Prostate gland (tissue), 2 donors: ENCODE measurements around the gene GOLPH3L. TPM values are rescaled to one million over a fixed set of nuclear protein-coding genes. Genes with fewer than 3 reads are reported as not detected.
"Not testable (repeated sequence)": the region's sequence is repeated elsewhere in the genome, so short reads cannot be mapped to it uniquely, and the experiment has no call there.

Experiments
- DNase-seq: peaks from one replicate; pipeline ENCODE4 v3.0.0-alpha.2; 2019; ENCODE audit warnings: low spot score
- H3K27ac ChIP-seq, 2 donors: fragments of 200-600 bp; sonication (generic); 2 replicates each; pipeline ENCODE4 v1.5.1; 2017 to 2019
- H3K27me3 ChIP-seq: fragments of 200-600 bp; sonication (generic); replicated peaks from 2 replicates; pipeline ENCODE4 v1.5.1; 2019; ENCODE audit not compliant: insufficient read depth
- H3K36me3 ChIP-seq, 2 donors: fragments of 200-600 bp; sonication (generic); 1 replicate in 1 of 2; 2 replicates in 1 of 2; pipeline versions ENCODE4 v1.5.1 to v1.8.1; 2017 to 2019
- H3K4me1 ChIP-seq: fragments of 200-600 bp; sonication (generic); replicated peaks from 2 replicates; pipeline ENCODE4 v1.5.1; 2019
- H3K4me3 ChIP-seq, 2 donors: fragments of 200-600 bp; sonication (generic); 2 replicates each; pipeline ENCODE4 v1.5.1; 2017 to 2019
- H3K9me3 ChIP-seq: fragments of 200-600 bp; sonication (generic); 2 replicates; pipeline ENCODE4 v1.5.1; 2017
- POLR2A ChIP-seq: fragments of 450-650 bp; IDR thresholded peaks from one replicate; pipeline ENCODE4 v1.6.1; 2016; ENCODE audit warnings: antibody characterized with exemption, mild to moderate bottlenecking
- POLR2AphosphoS5 ChIP-seq: sonication (generic); formaldehyde crosslinking; IDR thresholded peaks from one replicate; pipeline ENCODE4 v1.6.1; 2017; ENCODE audit warnings: antibody characterized with exemption
- WGBS: methylation state at CpG from one replicate; pipeline ENCODE4 v1.1.5; 2018; 5-methylcytosine and 5-hydroxymethylcytosine counted together
- intact Hi-C: fragments of 100-400 bp; cut with DNase I; formaldehyde crosslinking; loops from one replicate; pipeline ENCODE4 v1.14.2; 2022
- total RNA-seq, 2 donors: library from RNA; depleted of rRNA; stranded (reverse); fragments of >200 nt; gene quantifications; one replicate each; pipeline ENCODE4 v1.1.0, GENCODE V29; 2016
- TF ChIP-seq, protein P1 (sequence below), 4 experiments: fragments of 200-600 bp in 2 of 4; fragments of 450-650 bp in 2 of 4; sonication (generic) in 2 of 4; IDR thresholded peaks; 1 replicate in 3 of 4; 2 replicates in 1 of 4; pipeline ENCODE4 v1.5.1; 2016 to 2019; ENCODE audit warnings: antibody characterized with exemption in 4 of 4, mild to moderate bottlenecking in 2 of 4, moderate library complexity in 2 of 4

GOLPH3L gene
- total RNA-seq, 2 donors from 2014 or later, result 25.0 to 39.8 TPM

DNA sequence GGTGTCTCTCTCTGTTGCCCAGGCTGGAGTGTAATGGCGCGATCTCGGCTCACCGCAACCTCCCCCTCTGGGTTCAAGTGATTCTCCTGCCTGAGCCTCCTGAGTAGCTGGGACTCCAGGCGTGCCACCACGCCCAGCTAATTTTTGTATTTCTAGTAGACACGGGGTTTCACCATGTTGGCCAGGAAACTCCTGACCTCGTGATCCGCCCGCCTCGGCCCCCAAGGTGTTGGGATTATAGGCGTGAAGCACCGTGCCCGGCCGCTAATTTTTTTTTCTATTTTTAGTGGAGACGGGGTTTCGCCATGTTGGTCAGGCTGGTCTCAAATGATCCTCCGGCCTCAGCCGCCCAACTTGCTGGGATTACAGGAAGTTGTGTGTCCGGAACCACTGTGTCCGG lies 23.1 kb upstream of the GOLPH3L start:
- 97% methylated on average over 21 of the region's 21 CpGs for WGBS
- no peak for DNase-seq
- no peaks in the 10 kb centered on the region for H3K4me1 ChIP-seq
- H3K4me3 ChIP-seq, result no peak overlapping the region
- intact Hi-C loops, result no loop called here
- no peaks in the 10 kb centered on the region for H3K36me3 ChIP-seq
- no peak for TF ChIP-seq POLR2A
- TF ChIP-seq, protein P1, sequence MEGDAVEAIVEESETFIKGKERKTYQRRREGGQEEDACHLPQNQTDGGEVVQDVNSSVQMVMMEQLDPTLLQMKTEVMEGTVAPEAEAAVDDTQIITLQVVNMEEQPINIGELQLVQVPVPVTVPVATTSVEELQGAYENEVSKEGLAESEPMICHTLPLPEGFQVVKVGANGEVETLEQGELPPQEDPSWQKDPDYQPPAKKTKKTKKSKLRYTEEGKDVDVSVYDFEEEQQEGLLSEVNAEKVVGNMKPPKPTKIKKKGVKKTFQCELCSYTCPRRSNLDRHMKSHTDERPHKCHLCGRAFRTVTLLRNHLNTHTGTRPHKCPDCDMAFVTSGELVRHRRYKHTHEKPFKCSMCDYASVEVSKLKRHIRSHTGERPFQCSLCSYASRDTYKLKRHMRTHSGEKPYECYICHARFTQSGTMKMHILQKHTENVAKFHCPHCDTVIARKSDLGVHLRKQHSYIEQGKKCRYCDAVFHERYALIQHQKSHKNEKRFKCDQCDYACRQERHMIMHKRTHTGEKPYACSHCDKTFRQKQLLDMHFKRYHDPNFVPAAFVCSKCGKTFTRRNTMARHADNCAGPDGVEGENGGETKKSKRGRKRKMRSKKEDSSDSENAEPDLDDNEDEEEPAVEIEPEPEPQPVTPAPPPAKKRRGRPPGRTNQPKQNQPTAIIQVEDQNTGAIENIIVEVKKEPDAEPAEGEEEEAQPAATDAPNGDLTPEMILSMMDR (IDR thresholded peaks at IDR 0.05), result no peak
- TF ChIP-seq POLR2AphosphoS5, result no peak
- no peak overlapping the region for H3K27ac ChIP-seq
- H3K27me3 ChIP-seq, result no peaks in the 10 kb centered on the region
- no peaks in the 10 kb centered on the region for H3K9me3 ChIP-seq

GRCh38 chr1:150718225-150718891 lies 21.4 kb upstream of the GOLPH3L start:
- H3K36me3 ChIP-seq, result no peaks in the 10 kb centered on the region
- intact Hi-C loops, result no loop called here
- no peaks in the 10 kb centered on the region for H3K4me1 ChIP-seq
- no peak overlapping the region for H3K27ac ChIP-seq
- TF ChIP-seq, protein P1 (IDR thresholded peaks at IDR 0.05), result no peak
- no peak for TF ChIP-seq POLR2AphosphoS5
- no peak for TF ChIP-seq POLR2A
- H3K9me3 ChIP-seq, result no peaks in the 10 kb centered on the region
- no peak for DNase-seq
- WGBS, result 81% methylated on average over 11 of the region's 11 CpGs
- no peaks in the 10 kb centered on the region for H3K27me3 ChIP-seq
- no peak overlapping the region for H3K4me3 ChIP-seq

GRCh38 chr1:150709031-150709430 lies 12.1 kb upstream of the GOLPH3L start:
- WGBS, result 48% methylated on average over 1 of the region's 1 CpG
- H3K9me3 ChIP-seq, intact Hi-C loops, H3K4me3 ChIP-seq, DNase-seq, H3K36me3 ChIP-seq, H3K27ac ChIP-seq, H3K4me1 ChIP-seq, H3K27me3 ChIP-seq: not testable (repeated sequence)

GRCh38 chr1:150708595-150708994 lies 11.6 kb upstream of the GOLPH3L start:
- intact Hi-C loops, result no loop called here
- H3K27me3 ChIP-seq, result no peaks in the 10 kb centered on the region
- H3K9me3 ChIP-seq, result no peaks in the 10 kb centered on the region
- no peak for DNase-seq
- H3K4me1 ChIP-seq, result no peaks in the 10 kb centered on the region
- no peak overlapping the region for H3K27ac ChIP-seq
- no peak overlapping the region for H3K4me3 ChIP-seq
- no peak for TF ChIP-seq POLR2AphosphoS5
- TF ChIP-seq POLR2A, result no peak
- TF ChIP-seq, protein P1 (IDR thresholded peaks at IDR 0.05), result no peak
- no peaks in the 10 kb centered on the region for H3K36me3 ChIP-seq
- 94% methylated on average over 2 of the region's 2 CpGs for WGBS

- Histone ChIP-seq H3K4me3 (no peak overlapping the region), H3K27me3 (no peaks in the 10 kb centered on the region), H3K9me3 (no peaks in the 10 kb centered on the region), H3K4me1 (no peaks in the 10 kb centered on the region), H3K36me3 (no peaks in the 10 kb centered on the region), H3K27ac (no peak overlapping the region)
- DNase-seq, result no peak
- WGBS, result 84% methylated on average over 1 of the region's 1 CpG
- TF ChIP-seq POLR2AphosphoS5, result no peak
- no peak for TF ChIP-seq POLR2A
- TF ChIP-seq, protein P1 (IDR thresholded peaks at IDR 0.05), result no peak
- intact Hi-C loops, result no loop called here
These were observed 9.1 kb upstream of the GOLPH3L start for GRCh38 chr1:150706091-150706490.
